Astrocyte of the spinal cord (primary cell): Measurements from ENCODE around the gene TLL1.

Experiments
- DNase-seq: peaks from one replicate; pipeline ENCODE4 v3.0.0; 2011; ENCODE audit warnings: low read depth, low spot score
- H3K4me3 ChIP-seq: 2 replicates; pipeline ENCODE4 v1.5.1; 2011; ENCODE audit warnings: low read depth, mild to moderate bottlenecking, low read length, moderate library complexity
- in situ Hi-C: cut with HindIII; loops from 2 replicates; pipeline ENCODE4 v1.10.0; 2017; ENCODE audit warnings: low sequenced_read_pairs
- TF ChIP-seq, protein P1 (sequence below): IDR thresholded peaks from 2 replicates; pipeline ENCODE4 v1.5.1; 2012; ENCODE audit warnings: low read depth, mild to moderate bottlenecking, low read length, inconsistent platforms

Gene TLL1

DNA sequence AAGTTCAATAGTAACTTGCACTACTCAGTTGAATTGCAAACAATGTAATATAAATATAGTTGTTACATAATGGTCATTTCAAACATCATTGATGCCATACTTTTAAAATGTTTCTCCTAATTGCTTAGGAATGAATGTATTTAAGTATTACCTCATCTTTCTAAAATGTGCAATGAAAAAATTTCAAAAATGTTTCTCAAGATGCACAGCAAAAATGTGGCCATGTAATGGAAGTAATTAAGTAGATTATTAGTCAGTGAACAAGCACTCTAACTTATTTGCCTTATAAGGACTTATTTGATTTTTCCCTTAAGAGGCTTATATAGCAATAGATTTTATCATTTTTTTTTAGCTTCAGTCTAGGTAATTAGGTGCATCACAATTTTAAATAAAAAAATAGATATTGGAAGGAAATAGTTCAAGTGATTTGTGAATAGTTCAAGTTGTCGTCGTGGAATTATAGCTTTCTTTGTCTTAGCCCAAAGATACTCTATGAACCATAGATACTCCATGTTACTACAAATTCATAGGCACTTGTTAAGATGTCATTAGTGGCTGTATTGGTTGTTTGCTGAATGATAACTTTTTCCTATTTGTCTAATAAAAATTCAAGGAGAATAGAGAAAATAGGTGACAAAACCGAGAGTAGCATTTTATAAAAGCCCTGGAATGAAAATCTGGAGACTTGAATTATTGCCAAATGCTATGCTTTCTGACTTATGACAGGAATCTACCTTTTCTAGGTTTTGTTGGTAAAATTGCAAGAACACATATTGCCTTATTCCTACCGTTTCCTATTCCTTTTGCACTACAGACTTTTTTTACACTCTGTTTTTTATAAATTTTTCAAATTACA lies 118.5 kb downstream of the TLL1 start:
- no peak for DNase-seq

DNA sequence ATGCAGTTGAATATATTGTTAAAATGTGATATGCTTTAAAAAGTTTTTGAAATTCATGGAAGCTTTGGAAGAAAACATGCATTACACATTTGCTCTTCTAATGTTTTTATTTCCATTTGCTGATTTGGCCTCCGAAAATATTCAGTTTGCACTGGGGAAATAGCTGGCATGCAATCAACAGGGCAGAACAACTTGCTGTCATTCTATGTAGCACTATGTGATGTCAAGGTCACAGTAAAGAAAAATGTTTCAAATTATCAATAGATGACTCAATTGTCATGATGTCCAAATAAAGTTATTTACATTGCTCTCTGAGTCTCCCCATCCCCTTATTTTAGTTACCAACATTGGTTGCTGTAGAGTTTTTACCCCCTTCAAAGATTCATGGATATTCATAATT lies 119.2 kb downstream of the TLL1 start:
- DNase-seq = no peak
- in situ Hi-C loops = no loop called here
- H3K4me3 ChIP-seq = no peak overlapping the region
- TF ChIP-seq, protein P1, sequence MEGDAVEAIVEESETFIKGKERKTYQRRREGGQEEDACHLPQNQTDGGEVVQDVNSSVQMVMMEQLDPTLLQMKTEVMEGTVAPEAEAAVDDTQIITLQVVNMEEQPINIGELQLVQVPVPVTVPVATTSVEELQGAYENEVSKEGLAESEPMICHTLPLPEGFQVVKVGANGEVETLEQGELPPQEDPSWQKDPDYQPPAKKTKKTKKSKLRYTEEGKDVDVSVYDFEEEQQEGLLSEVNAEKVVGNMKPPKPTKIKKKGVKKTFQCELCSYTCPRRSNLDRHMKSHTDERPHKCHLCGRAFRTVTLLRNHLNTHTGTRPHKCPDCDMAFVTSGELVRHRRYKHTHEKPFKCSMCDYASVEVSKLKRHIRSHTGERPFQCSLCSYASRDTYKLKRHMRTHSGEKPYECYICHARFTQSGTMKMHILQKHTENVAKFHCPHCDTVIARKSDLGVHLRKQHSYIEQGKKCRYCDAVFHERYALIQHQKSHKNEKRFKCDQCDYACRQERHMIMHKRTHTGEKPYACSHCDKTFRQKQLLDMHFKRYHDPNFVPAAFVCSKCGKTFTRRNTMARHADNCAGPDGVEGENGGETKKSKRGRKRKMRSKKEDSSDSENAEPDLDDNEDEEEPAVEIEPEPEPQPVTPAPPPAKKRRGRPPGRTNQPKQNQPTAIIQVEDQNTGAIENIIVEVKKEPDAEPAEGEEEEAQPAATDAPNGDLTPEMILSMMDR = no peak

More for the DNA sequence above, 118.5 kb downstream of the TLL1 start:
- in situ Hi-C loops = no loop called here
- H3K4me3 ChIP-seq = no peak overlapping the region
- TF ChIP-seq, protein P1 = no peak

DNA sequence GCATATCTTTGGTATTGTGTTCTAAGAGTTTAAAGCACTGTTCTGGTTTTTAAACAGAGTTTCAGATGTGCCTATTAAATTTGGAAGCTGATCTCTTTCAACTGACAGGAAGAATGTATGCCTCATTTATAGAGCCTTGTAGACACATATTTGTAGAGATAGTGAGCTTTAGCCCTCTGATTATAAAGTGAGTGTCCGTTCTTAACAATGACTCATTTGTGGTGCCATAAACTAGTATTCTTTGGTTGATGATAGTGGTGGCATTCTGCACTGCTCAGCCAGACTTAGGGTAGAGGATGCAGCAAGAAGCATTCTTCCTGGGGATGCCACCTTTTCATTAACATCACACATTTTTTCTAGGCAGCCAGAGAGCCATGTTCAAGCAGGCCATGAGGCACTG lies 121.7 kb downstream of the TLL1 start:
- in situ Hi-C loops = no loop called here
- no peak for DNase-seq
- TF ChIP-seq, protein P1 = no peak
- H3K4me3 ChIP-seq = no peak overlapping the region

DNA sequence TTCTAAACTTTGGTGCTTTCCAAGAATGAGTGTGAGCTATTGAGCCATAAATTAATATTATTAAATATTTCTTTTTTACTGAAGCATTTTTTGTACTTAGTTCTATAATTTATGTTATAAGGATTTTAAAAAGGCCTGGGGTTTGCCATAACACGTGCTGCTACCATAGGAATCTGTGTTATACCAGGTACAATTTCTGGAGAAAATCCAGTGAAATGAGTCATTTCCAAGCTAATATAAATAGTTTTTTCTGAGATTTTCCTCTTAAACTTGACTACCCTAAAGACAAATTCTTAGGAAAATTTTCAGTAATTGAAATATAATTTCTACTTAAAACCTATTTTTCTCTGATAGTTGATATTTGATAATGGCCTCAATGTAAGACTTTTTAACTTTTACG lies 130.8 kb downstream of the TLL1 start:
- H3K4me3 ChIP-seq = no peak overlapping the region
- DNase-seq = no peak
- in situ Hi-C loops = no loop called here
- TF ChIP-seq, protein P1 = no peak

DNA sequence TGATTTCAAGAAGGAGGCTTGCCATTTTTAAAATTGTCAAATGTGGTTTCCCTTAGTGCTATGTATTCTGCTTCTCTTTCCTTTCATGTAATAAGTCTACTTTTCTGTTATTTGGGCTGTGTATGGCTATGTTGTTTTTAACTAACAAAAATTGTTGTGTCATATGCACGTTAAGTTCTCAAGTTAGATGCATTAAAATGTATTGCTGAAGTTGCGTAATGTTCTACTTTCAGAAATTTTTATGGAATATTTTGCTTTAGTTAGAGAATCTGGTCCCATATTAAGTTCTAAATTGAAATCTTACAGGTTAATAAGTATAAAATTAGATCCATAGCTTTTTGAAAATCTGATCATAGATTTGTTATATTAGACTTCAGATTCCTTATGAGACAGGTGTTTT lies 133.2 kb downstream of the TLL1 start:
- TF ChIP-seq, protein P1 = no peak
- in situ Hi-C loops = no loop called here
- no peak overlapping the region for H3K4me3 ChIP-seq
- DNase-seq = no peak

DNA sequence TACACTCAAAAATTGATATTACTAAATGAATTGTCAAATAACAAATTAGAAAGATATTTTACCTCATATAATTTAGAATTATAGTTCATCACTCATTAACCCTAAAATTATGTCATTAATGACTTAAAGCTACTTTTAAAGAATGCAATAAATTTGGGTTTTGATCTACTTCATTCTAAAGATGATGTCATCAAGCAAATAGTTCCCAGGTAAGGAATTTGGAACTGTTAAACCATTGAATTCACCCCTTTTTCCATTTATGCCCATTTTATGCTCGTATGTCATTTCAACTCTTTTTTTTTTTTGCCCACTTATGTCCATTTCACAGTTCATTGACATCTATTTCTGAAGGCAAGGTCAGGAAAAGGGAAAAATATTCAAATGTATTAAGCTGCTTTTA lies 135.5 kb downstream of the TLL1 start:
- TF ChIP-seq, protein P1 = no peak
- in situ Hi-C loops = no loop called here
- H3K4me3 ChIP-seq = no peak overlapping the region
- no peak for DNase-seq
